ENCODE results near the gene PDGFC.

GRCh38 chr4:156754832-156755570 lies 216.6 kb downstream of the PDGFC start:
- TF ChIP-seq CTCF (optimal IDR thresholded peaks at IDR 0.05 in 1 of 3, IDR thresholded peaks at IDR 0.05 in 1 of 3, conservative IDR thresholded peaks at IDR 0.05 in 1 of 3; ENCODE audit: extremely low read depth in 1 of 3, insufficient read depth in 2 of 3, low read length in 3 of 3) = no peak
- no peak for TF ChIP-seq EZH2 (IDR thresholded peaks at IDR 0.05; ENCODE audit: low read length)

Measured in keratinocyte (primary cell).